GM12892 (cell line): Measurements from ENCODE around the gene TMEM214.

Experiments used
- POLR2A ChIP-seq: IDR thresholded peaks from 2 replicates; pipeline ENCODE4 v1.6.1; 2011; ENCODE audit warnings: low read depth, low read length, control low read depth
- TAF1 ChIP-seq: IDR thresholded peaks from 2 replicates; pipeline ENCODE4 v1.6.1; 2011; ENCODE audit warnings: low read depth, mild to moderate bottlenecking, control low read depth, low read length, borderline replicate concordance

- no peak for TF ChIP-seq POLR2A
- TF ChIP-seq TAF1 = no peak
Observed at GRCh38 chr2:26983746-26984145, 49.0 kb upstream of the TMEM214 start.
